Epidermal melanocyte (primary cell): Measurements from ENCODE around the gene ARHGEF4.

ENCODE experiments used
- DNase-seq: peaks from one replicate; pipeline ENCODE4 v3.0.0; 2011; ENCODE audit warnings: low spot score; ENCODE audit not compliant: insufficient read length

ARHGEF4 gene

GRCh38 chr2:130918393-130918792 is 81.7 kb downstream of the ARHGEF4 start:
- DNase-seq: no peak

DNA sequence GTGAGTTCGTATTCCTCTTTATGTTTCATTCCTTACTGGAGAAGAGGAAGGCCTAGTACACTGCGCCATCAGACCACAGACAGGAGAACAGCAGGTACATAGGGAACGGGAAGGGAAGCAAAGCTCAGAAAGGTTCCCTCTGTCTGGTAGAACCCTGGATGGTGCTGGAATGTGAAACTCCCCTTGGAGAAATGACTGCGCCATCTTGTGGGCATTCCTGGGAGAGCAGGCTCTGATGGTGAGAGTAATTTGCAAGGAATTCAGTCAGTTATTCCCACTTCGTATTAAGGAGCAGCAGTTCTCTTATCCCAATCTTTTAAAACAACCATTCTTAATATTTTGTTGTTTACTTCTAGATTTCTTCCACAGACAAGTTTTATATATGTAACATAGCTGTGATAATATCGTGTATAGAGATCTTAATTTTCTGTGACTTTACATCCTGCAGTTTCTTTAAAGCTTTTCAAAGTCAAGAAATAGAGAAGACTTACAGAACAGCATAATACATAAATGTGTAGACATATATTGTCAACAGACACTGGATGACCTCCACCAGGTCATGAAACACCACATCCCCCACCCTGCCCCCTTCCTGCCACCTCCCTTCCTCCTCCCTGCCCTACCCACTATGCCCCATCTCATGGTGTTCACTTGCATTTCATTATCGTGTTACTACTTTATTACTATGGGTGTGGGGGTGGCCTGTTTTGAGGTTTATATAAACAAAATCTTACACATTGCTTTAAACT is 83.9 kb downstream of the ARHGEF4 start:
- DNase-seq: peak; percentile 89

DNA sequence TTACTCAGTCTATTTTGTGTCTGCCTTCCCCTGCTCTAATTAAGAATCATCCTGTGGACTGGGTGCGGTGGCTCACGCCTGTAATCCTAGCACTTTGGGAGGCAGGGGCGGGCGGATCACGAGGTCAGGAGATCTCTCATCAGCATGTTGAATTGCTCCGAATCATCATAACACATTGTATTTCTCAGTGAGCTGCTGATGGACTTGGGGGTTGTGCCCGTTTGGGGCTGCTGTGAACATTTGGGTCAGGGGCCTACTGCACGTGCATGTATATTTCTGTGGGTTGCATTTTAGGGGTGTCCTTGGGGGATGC is 84.4 kb downstream of the ARHGEF4 start:
- DNase-seq: no peak

- DNase-seq: no peak
Observed at GRCh38 chr2:130922417-130922816, 85.7 kb downstream of the ARHGEF4 start.

GRCh38 chr2:130928385-130928784 is 91.7 kb downstream of the ARHGEF4 start:
- no peak for DNase-seq

GRCh38 chr2:130930740-130931659 is 94.3 kb downstream of the ARHGEF4 start:
- no peak for DNase-seq

DNA sequence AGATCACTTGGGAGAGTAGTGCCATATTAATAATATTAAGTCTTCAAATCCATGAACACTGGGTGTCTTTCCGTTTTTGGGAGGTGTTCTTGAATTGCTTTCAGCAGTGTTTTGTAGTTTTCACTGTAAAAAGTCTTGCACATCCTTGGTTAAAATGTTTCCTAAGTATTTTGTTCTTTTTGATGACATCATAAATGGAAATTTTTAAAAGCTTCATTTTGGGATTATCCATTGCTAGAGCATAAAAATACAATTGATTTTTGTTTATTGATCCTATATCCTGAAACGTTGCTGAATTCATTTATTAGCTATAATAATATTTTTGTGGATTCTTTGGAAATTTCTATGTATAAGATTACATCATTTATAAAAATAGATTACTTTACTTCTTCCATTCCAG is 96.8 kb downstream of the ARHGEF4 start:
- no peak for DNase-seq

DNA sequence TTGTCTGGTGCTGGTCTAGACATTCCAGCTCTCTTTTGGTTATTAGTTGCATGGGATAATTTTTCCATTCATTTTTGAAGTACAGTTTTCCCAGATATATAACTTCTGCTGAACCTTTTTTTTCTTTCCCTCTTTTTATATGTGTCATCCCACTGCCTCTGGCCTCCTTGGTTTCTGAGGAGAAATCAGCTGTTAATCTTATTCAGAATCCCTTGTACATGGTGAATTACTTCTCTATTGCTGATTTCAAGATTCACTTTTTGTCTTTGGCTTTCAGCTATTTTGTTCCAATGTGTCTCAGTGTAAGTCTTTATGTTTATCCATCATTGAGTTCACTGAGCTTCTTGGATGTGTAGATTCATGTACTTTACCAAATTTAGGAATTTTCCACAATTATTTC is 99.7 kb downstream of the ARHGEF4 start:
- DNase-seq: no peak

DNA sequence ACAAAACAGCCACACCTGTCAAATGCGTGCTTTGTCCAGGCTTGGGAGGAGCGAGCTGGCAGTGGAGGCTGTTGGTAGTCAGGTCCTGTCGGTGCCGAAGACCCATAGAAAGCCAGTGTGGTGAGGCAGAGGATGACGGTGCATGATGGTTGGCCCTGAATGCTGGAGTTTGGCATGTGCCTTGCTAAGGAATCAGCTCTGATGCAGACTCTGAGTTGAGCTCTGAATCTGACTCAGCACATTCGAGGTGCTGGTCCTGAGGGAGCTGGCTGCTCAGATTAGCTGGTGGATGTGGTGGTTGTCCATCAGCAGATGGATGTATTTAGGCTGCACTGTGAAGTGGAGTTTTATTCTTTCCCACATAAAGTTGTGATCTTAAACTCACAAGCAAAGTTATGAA is 111.3 kb downstream of the ARHGEF4 start:
- DNase-seq: no peak

DNA sequence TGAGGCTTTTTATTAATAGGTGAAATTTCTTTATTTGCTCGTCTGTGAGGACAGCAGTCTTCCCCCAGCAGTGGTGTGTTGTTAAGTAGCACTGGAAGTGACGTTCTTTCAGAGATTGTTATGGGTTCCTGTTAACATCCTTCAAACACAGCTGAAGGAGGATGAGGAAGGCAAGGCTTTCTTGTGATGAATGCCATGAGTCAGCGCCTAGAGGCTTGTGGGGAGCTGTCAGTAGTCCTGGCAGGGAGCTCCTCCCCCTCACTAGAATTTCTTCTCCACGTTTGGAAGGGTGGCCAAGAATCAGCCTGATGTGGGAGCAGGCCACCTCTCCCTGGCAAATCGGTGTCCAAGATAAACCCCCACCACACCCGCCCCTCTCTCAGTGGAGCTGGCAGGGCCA is 113.2 kb downstream of the ARHGEF4 start:
- DNase-seq: no peak

DNA sequence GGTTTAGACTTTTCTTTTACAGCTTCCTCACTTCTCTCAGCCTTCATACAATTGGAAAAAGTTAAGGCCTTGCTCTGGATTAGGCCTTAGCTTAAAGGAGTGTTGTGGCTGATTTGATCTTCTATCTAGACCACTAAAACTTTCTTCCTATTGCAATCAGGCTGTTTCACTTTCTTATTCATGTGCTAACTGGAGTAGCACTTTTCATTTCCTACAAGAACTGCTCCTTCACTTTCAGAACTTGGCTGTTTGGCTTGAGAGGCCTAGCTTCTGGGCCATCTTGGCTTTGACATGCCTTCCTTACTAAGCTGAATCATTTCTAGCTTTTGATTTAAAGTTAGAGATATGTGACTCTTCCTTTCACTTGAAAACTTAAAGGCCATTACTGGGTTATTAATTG is 114.3 kb downstream of the ARHGEF4 start:
- DNase-seq: no peak

GRCh38 chr2:130954873-130955272 is 118.2 kb downstream of the ARHGEF4 start:
- DNase-seq: no peak

- no peak for DNase-seq
Observed at GRCh38 chr2:130957915-130958314, 121.2 kb downstream of the ARHGEF4 start.

DNA sequence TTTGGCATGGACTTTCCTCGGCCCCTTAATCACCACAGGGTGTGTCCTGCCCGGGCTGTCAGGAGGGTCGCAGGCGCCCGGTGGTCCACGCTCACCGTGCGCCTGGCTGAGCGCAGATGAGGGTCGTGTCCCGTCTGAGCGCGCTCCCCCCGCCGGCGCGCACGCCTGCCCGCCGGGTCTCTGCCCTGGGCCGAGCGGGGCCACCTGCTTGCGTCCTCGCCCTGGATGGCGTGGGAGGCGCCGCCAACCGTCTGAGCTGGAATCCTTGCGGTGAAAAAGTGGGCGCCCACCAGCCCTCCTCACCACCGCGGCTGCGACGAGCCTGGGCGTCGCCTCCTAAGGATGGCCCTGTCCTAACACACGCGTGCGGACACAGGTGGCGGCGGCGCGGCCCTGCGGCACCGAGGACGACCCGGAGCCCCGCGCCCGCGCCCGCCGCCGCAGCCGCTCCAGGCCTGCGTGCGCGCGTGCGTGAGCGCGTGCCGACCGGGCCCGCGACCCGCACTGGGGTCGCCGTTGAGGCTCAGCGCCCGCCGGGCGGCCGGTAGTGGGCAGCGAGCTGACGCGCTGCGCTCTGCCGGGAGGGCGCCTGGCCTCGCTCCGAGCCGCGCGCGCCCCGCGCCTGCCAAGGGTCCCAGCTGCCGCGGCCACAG is 126.6 kb downstream of the ARHGEF4 start:
- DNase-seq: no peak

GRCh38 chr2:130963849-130964793 is 127.4 kb downstream of the ARHGEF4 start:
- DNase-seq: no peak

GRCh38 chr2:130964931-130965330 is 128.2 kb downstream of the ARHGEF4 start:
- DNase-seq: no peak

- DNase-seq: no peak
Observed at GRCh38 chr2:130966149-130966774, 129.5 kb downstream of the ARHGEF4 start.

- DNase-seq: no peak
Observed at GRCh38 chr2:130966775-130967490, 130.2 kb downstream of the ARHGEF4 start.

- no peak for DNase-seq
Observed at GRCh38 chr2:130972410-130972809, 135.7 kb downstream of the ARHGEF4 start.

DNA sequence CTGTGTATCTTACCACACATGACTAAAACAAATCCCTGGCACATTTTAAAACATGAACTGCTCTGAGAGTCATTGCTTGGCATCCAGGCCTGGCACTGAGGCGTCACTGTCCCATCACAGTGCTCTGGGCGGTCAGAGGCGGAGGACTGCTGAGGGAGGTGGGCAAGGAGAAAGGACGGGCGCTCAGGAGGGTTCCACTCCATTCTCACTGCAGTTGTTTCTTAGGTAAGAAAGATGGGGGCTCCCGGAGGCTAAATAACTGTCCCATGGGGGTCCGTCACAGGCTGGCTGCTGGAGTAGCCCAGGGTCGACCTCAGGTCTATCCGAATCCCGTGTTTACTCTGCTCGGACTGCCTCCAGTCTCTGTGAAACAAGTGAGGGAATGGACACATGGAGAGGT is 139.0 kb downstream of the ARHGEF4 start:
- no peak for DNase-seq
